ENCODE measurements around the gene GPR139. TPM values are rescaled to one million over a fixed set of nuclear protein-coding genes. Genes with fewer than 3 reads are reported as not detected.

The GPR139 gene
- total and polyA plus RNA-seq, 4 donors, result not detected

DNA sequence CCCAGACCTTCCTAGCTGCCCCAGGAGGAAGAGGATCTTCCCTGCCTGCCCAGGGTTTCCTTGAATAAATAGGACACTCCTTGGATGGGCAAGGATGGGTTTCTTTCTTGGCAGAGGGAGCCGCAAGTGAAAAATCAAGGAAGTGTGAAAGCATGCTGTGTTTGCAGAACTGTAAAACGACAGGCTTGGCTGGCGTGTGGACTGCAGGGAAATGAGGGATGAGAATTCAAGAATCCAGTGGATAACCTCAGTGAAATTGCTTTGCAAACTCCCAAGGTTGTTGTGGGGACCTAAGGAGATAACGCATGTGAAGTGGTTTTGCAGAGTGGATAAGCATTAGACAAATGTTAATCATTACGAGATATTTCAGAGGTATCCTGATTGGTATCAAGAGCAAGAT is 20.4 kb downstream of the GPR139 start:
- Histone ChIP-seq H3K4me1 (ENCODE audit: control insufficient read depth in 4 of 4, insufficient read depth in 4 of 4, low read length in 3 of 4) (no peaks in the 10 kb centered on the region), H3K27me3 (ENCODE audit: control insufficient read depth in 4 of 4, insufficient read depth in 4 of 4, low read length in 3 of 4) (peaks cover 0 to 6% (median 3%) of the 10 kb centered on the region in 4 donors), H3K9ac (ENCODE audit: low read depth in 1 of 2, low read length in 2 of 2) (no peak overlapping the region), H3K4me3 (ENCODE audit: low read depth in 1 of 3, low read length in 3 of 3) (no peak overlapping the region), H3K36me3 (ENCODE audit: control insufficient read depth in 4 of 4, insufficient read depth in 3 of 4, low read depth in 1 of 4, low read length in 3 of 4) (no peaks in the 10 kb centered on the region), H3K9me3 (ENCODE audit: control insufficient read depth in 4 of 4, low read length in 3 of 4) (no peaks in the 10 kb centered on the region), H3K27ac (ENCODE audit: low read depth in 1 of 2, low read length in 2 of 2) (no peak overlapping the region)
- 39% methylated on average over 5 of the region's 5 CpGs for WGBS
- TF ChIP-seq NR2F2 (IDR thresholded peaks at IDR 0.05) (no peak), HNF4G (IDR thresholded peaks at IDR 0.05) (no peak), TAF1 (conservative IDR thresholded peaks at IDR 0.05) (no peak), SP1 (IDR thresholded peaks at IDR 0.05) (no peak), FOXA2 (IDR thresholded peaks at IDR 0.05) (no peak), JUND (IDR thresholded peaks at IDR 0.05) (no peak), RXRA (IDR thresholded peaks at IDR 0.05) (no peak)
- TF ChIP-seq, protein P1, sequence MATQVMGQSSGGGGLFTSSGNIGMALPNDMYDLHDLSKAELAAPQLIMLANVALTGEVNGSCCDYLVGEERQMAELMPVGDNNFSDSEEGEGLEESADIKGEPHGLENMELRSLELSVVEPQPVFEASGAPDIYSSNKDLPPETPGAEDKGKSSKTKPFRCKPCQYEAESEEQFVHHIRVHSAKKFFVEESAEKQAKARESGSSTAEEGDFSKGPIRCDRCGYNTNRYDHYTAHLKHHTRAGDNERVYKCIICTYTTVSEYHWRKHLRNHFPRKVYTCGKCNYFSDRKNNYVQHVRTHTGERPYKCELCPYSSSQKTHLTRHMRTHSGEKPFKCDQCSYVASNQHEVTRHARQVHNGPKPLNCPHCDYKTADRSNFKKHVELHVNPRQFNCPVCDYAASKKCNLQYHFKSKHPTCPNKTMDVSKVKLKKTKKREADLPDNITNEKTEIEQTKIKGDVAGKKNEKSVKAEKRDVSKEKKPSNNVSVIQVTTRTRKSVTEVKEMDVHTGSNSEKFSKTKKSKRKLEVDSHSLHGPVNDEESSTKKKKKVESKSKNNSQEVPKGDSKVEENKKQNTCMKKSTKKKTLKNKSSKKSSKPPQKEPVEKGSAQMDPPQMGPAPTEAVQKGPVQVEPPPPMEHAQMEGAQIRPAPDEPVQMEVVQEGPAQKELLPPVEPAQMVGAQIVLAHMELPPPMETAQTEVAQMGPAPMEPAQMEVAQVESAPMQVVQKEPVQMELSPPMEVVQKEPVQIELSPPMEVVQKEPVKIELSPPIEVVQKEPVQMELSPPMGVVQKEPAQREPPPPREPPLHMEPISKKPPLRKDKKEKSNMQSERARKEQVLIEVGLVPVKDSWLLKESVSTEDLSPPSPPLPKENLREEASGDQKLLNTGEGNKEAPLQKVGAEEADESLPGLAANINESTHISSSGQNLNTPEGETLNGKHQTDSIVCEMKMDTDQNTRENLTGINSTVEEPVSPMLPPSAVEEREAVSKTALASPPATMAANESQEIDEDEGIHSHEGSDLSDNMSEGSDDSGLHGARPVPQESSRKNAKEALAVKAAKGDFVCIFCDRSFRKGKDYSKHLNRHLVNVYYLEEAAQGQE (IDR thresholded peaks at IDR 0.05), result no peak
- TF ChIP-seq, protein P2, sequence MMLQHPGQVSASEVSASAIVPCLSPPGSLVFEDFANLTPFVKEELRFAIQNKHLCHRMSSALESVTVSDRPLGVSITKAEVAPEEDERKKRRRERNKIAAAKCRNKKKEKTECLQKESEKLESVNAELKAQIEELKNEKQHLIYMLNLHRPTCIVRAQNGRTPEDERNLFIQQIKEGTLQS (IDR thresholded peaks at IDR 0.05), result no peak
- TF ChIP-seq, protein P3, sequence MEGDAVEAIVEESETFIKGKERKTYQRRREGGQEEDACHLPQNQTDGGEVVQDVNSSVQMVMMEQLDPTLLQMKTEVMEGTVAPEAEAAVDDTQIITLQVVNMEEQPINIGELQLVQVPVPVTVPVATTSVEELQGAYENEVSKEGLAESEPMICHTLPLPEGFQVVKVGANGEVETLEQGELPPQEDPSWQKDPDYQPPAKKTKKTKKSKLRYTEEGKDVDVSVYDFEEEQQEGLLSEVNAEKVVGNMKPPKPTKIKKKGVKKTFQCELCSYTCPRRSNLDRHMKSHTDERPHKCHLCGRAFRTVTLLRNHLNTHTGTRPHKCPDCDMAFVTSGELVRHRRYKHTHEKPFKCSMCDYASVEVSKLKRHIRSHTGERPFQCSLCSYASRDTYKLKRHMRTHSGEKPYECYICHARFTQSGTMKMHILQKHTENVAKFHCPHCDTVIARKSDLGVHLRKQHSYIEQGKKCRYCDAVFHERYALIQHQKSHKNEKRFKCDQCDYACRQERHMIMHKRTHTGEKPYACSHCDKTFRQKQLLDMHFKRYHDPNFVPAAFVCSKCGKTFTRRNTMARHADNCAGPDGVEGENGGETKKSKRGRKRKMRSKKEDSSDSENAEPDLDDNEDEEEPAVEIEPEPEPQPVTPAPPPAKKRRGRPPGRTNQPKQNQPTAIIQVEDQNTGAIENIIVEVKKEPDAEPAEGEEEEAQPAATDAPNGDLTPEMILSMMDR (IDR thresholded peaks at IDR 0.05; ENCODE audit: low read depth, low read length, missing input control), result no peak
- DNase-seq (ENCODE audit: low spot score), result no peak

DNA sequence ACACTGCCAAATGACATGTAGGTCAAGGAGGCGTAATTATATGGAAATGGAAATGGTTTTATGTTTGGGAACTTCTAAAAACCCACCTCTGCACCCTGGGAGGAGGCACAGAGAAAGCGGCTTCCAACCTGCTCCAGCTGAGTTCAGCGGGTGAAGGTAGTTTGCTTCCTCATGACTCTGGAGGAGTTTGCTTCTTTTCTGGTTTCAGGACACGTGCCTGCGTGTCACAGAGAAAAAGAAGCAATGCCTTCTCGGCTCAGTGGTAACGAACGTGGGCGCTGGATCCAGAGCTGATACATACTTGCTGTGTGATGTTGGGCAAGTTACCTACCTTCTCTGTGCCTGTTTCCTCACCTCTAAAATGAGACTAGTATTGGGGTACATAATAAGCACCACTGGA is 22.1 kb downstream of the GPR139 start:
- WGBS, result 85% methylated on average over 9 of the region's 9 CpGs
- H3K36me3 ChIP-seq (ENCODE audit: control insufficient read depth in 4 of 4, insufficient read depth in 3 of 4, low read depth in 1 of 4, low read length in 3 of 4), result no peaks in the 10 kb centered on the region
- TF ChIP-seq EGR1 (IDR thresholded peaks at IDR 0.05; ENCODE audit: low read depth in 2 of 2) (no peak), HNF4G (IDR thresholded peaks at IDR 0.05) (no peak), TAF1 (conservative IDR thresholded peaks at IDR 0.05) (no peak), GABPA (IDR thresholded peaks at IDR 0.05 in 1 of 2, conservative IDR thresholded peaks at IDR 0.05 in 1 of 2) (no peak), SP1 (IDR thresholded peaks at IDR 0.05) (no peak), FOXA2 (IDR thresholded peaks at IDR 0.05) (no peak), YY1 (IDR thresholded peaks at IDR 0.05) (no peak), FOXA1 (IDR thresholded peaks at IDR 0.05) (no peak)
- TF ChIP-seq, protein P1 (IDR thresholded peaks at IDR 0.05), result no peak
- TF ChIP-seq, protein P2 (IDR thresholded peaks at IDR 0.05), result no peak
- TF ChIP-seq, protein P4, sequence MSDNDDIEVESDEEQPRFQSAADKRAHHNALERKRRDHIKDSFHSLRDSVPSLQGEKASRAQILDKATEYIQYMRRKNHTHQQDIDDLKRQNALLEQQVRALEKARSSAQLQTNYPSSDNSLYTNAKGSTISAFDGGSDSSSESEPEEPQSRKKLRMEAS (IDR thresholded peaks at IDR 0.05), result no peak
- peaks cover 0 to 5% (median 3%) of the 10 kb centered on the region in 4 donors for H3K27me3 ChIP-seq (ENCODE audit: control insufficient read depth in 4 of 4, insufficient read depth in 4 of 4, low read length in 3 of 4)
- H3K27ac ChIP-seq (ENCODE audit: low read depth in 1 of 2, low read length in 2 of 2), result no peak overlapping the region
- no peaks in the 10 kb centered on the region for H3K9me3 ChIP-seq (ENCODE audit: control insufficient read depth in 4 of 4, low read length in 3 of 4)
- no peaks in the 10 kb centered on the region for H3K4me1 ChIP-seq (ENCODE audit: control insufficient read depth in 4 of 4, insufficient read depth in 4 of 4, low read length in 3 of 4)
- no peak for DNase-seq (ENCODE audit: low spot score)
- H3K4me3 ChIP-seq (ENCODE audit: low read depth in 1 of 3, low read length in 3 of 3), result no peak overlapping the region
- no peak overlapping the region for H3K9ac ChIP-seq (ENCODE audit: low read depth in 1 of 2, low read length in 2 of 2)

All from liver (tissue), 9 donors.